GM10248 (cell line): ENCODE data around the gene STK10.

Experiments
- CTCF ChIA-PET: fragments of 300-600 bp; sonication (Branson Sonifier 250); formaldehyde crosslinking; extraction: SDS; loops from one replicate; lab custom pipeline; 2021; ENCODE audit warnings: antibody characterized with exemption; lab: Yijun Ruan, JAX
- POLR2A ChIA-PET: fragments of 350-650 bp; sonication (Branson Sonifier 250); formaldehyde crosslinking; extraction: SDS; loops from one replicate; lab custom pipeline; 2020; ENCODE audit warnings: antibody characterized with exemption; lab: Yijun Ruan, JAX
- DNase-seq: peaks from one replicate; pipeline ENCODE4 v3.0.0; 2012; ENCODE audit errors: extremely low spot score
- CTCF ChIP-seq: IDR thresholded peaks from 2 replicates; pipeline ENCODE4 v1.5.1; 2012; ENCODE audit warnings: mild to moderate bottlenecking, low read depth; ENCODE audit errors: extremely low read depth, missing control alignments, control extremely low read depth

Gene STK10

GRCh38 chr5:172133359-172134029 lies 54.5 kb downstream of the STK10 start:
- POLR2A ChIA-PET = no interaction called here
- no peak for TF ChIP-seq CTCF
- CTCF ChIA-PET = interaction anchor here (0.6 to 2.0 kb wide), 5 partner anchors 10 to 150 kb away, joined by 3 to 7 read pairs (median 5); partner anchors contain the start of genes STK10 and UBTD2
- no peak for DNase-seq

GRCh38 chr5:172131690-172132089 lies 56.3 kb downstream of the STK10 start:
- DNase-seq = no peak
- ChIA-PET POLR2A (no interaction called here), CTCF (interaction anchor here (0.7 to 0.8 kb wide), 2 partner anchors 11 to 44 kb away, joined by 3 to 4 read pairs; no protein-coding TSS in a partner anchor)
- no peak for TF ChIP-seq CTCF

- no peak for TF ChIP-seq CTCF
- DNase-seq = no peak
- ChIA-PET CTCF (interaction anchor here (0.7 to 1.6 kb wide), 5 partner anchors 14 to 59 kb away, joined by 3 to 5 read pairs (median 4); partner anchors contain the start of gene STK10), POLR2A (interaction anchor here (0.6 kb wide), 1 partner anchor 16 kb away, joined by 9 read pairs; no protein-coding TSS in a partner anchor)
Measured at GRCh38 chr5:172129256-172129910, 58.6 kb downstream of the STK10 start.

- TF ChIP-seq CTCF = no peak
- POLR2A ChIA-PET = no interaction called here
- CTCF ChIA-PET = no interaction called here
- no peak for DNase-seq
Measured at GRCh38 chr5:172127581-172127980, 60.4 kb downstream of the STK10 start.

- no peak for DNase-seq
- CTCF ChIA-PET = interaction anchor here (1.0 to 1.6 kb wide), 5 partner anchors 10 to 160 kb away, joined by 3 to 7 read pairs (median 3); partner anchors contain the start of gene STK10
- POLR2A ChIA-PET = no interaction called here
- no peak for TF ChIP-seq CTCF
Measured at GRCh38 chr5:172123269-172123692, 64.7 kb downstream of the STK10 start.

- ChIA-PET POLR2A (interaction anchor here (0.6 kb wide), 1 partner anchor 39 kb away, joined by 14 read pairs; no protein-coding TSS in a partner anchor), CTCF (interaction anchor here (0.9 to 3.2 kb wide), 3 partner anchors 12 to 68 kb away, joined by 3 to 13 read pairs (median 4); partner anchors contain the start of gene STK10)
- TF ChIP-seq CTCF = no peak
- no peak for DNase-seq
Measured at GRCh38 chr5:172119921-172120688, 67.9 kb downstream of the STK10 start.
